H1 (cell line): ENCODE results near the gene OR10AD1. TPM values are rescaled to one million over a fixed set of nuclear protein-coding genes. Genes with fewer than 3 reads are reported as not detected.

Experiments used
- CTCF ChIA-PET: fragments of 300-600 bp; sonication (Branson Sonifier 250); formaldehyde crosslinking; loops from one replicate; lab custom pipeline; 2021; ENCODE audit not compliant: partially characterized antibody; lab: Charles Lee
- POLR2A ChIA-PET: fragments of 300-600 bp; sonication (Branson Sonifier 250); formaldehyde crosslinking; loops from one replicate; lab custom pipeline; 2021; ENCODE audit warnings: inconsistent platforms; ENCODE audit not compliant: partially characterized antibody; lab: Charles Lee
- DNase-seq, 2 experiments: peaks; one replicate each; pipeline versions ENCODE4 v3.0.0 to v3.0.0-alpha.2; 2010 to 2022; ENCODE audit warnings: low spot score in 2 of 2, low read depth in 1 of 2, mixed read lengths in 1 of 2
- FAIRE-seq: peaks from 2 replicates; lab custom pipeline; 2011; peaks lifted over from hg19 to GRCh38; lab: Jason Lieb, UNC
- H2AFZ ChIP-seq: 2 replicates; pipeline ENCODE4 v1.8.1; 2012; ENCODE audit warnings: low read length, inconsistent platforms
- H2AK5ac ChIP-seq: 2 replicates; pipeline ENCODE4 v1.6.1; 2013; ENCODE audit warnings: low read depth, low read length
- H2BK120ac ChIP-seq: replicated peaks from 2 replicates; pipeline ENCODE3; 2013; ENCODE audit warnings: low read depth, low read length, inconsistent platforms
- H2BK12ac ChIP-seq: 2 replicates; pipeline ENCODE4 v1.6.1; 2013; ENCODE audit warnings: low read depth, low read length
- H2BK15ac ChIP-seq: 2 replicates; pipeline ENCODE4 v1.6.1; 2013; ENCODE audit warnings: low read length
- H2BK20ac ChIP-seq: 2 replicates; pipeline ENCODE4 v1.6.1; 2013; ENCODE audit warnings: low read length
- H2BK5ac ChIP-seq: 2 replicates; pipeline ENCODE4 v1.6.1; 2013; ENCODE audit warnings: low read depth, low read length
- H3K14ac ChIP-seq: 2 replicates; pipeline ENCODE4 v1.6.1; 2013; ENCODE audit warnings: inconsistent platforms; ENCODE audit not compliant: insufficient read length
- H3K18ac ChIP-seq: 2 replicates; pipeline ENCODE4 v1.6.1; 2013; ENCODE audit warnings: low read length; ENCODE audit errors: extremely low read depth
- H3K23ac ChIP-seq: 2 replicates; pipeline ENCODE4 v1.6.1; 2013; ENCODE audit warnings: inconsistent platforms; ENCODE audit not compliant: insufficient read length
- H3K23me2 ChIP-seq: 2 replicates; pipeline ENCODE4 v1.6.1; 2013; ENCODE audit warnings: low read depth, low read length
- H3K27ac ChIP-seq: 2 replicates; pipeline ENCODE4 v1.6.1; 2011; ENCODE audit warnings: low read depth, low read length, inconsistent platforms
- H3K27me3 ChIP-seq, 4 experiments: replicated peaks in 1 of 4; 1 replicate in 1 of 4; 2 replicates in 3 of 4; pipeline versions ENCODE4 v1.6.1 to v1.8.1; 2011 to 2013; ENCODE audit warnings: low read length in 3 of 4, mild to moderate bottlenecking in 3 of 4, inconsistent platforms in 2 of 4, mixed read lengths in 2 of 4, moderate library complexity in 1 of 4; ENCODE audit not compliant: control insufficient read depth in 3 of 4, insufficient read depth in 3 of 4; ENCODE audit errors: extremely low read depth in 1 of 4
- H3K36me3 ChIP-seq, 4 experiments: 2 replicates each; pipeline versions ENCODE4 v1.6.1 to v1.8.1; 2011 to 2013; ENCODE audit warnings: mild to moderate bottlenecking in 4 of 4, low read length in 3 of 4, moderate library complexity in 2 of 4, control low read depth in 1 of 4, inconsistent platforms in 1 of 4; ENCODE audit not compliant: insufficient read depth in 4 of 4, control insufficient read depth in 2 of 4
- H3K4ac ChIP-seq: replicated peaks from 2 replicates; pipeline ENCODE3; 2013; ENCODE audit warnings: low read length, low read depth, mixed read lengths, inconsistent platforms; ENCODE audit not compliant: insufficient read length
- H3K4me1 ChIP-seq, 4 experiments: replicated peaks in 1 of 4; 1 replicate in 1 of 4; 2 replicates in 3 of 4; pipeline versions ENCODE4 v1.6.1 to v1.8.1; 2011 to 2013; ENCODE audit warnings: low read length in 3 of 4, inconsistent platforms in 2 of 4, mixed read lengths in 1 of 4; ENCODE audit not compliant: insufficient read depth in 4 of 4, control insufficient read depth in 3 of 4
- H3K4me2 ChIP-seq, 2 experiments: 2 replicates each; pipeline versions ENCODE4 v1.6.1 to v1.8.1; 2011 to 2013; ENCODE audit warnings: low read depth in 2 of 2, low read length in 2 of 2, control low read depth in 1 of 2, inconsistent platforms in 1 of 2, mild to moderate bottlenecking in 1 of 2; ENCODE audit not compliant: insufficient read depth in 1 of 2
- H3K4me3 ChIP-seq, 4 experiments: fragments of 200-600, 300-600 bp in 1 of 4; sonication (generic), shearing (Covaris generic), sonication (Bioruptor Twin) in 1 of 4; 2 replicates each; pipeline versions ENCODE4 v1.5.1 to v1.8.1; 2011 to 2016; ENCODE audit warnings: low read length in 4 of 4, low read depth in 3 of 4, control low read depth in 2 of 4, inconsistent platforms in 2 of 4, mild to moderate bottlenecking in 2 of 4, mixed read lengths in 1 of 4, moderate library complexity in 1 of 4; ENCODE audit not compliant: insufficient read depth in 2 of 4; ENCODE audit errors: extremely low read depth in 1 of 4
- H3K56ac ChIP-seq: replicated peaks from 2 replicates; pipeline ENCODE3; 2013; ENCODE audit warnings: low read depth, mild to moderate bottlenecking, mixed read lengths, low read length, inconsistent platforms; ENCODE audit not compliant: insufficient read length
- H3K79me1 ChIP-seq: 2 replicates; pipeline ENCODE4 v1.6.1; 2013; ENCODE audit warnings: low read depth, low read length, control low read depth
- H3K79me2 ChIP-seq, 2 experiments: 2 replicates each; pipeline versions ENCODE4 v1.6.1 to v1.8.1; 2012 to 2013; ENCODE audit warnings: low read length in 2 of 2, mild to moderate bottlenecking in 2 of 2, inconsistent platforms in 1 of 2; ENCODE audit not compliant: insufficient read depth in 2 of 2, control insufficient read depth in 1 of 2
- H3K9ac ChIP-seq, 4 experiments: replicated peaks in 1 of 4; 1 replicate in 1 of 4; 2 replicates in 3 of 4; pipeline versions ENCODE4 v1.6.1 to v1.8.1; 2011 to 2013; ENCODE audit warnings: low read depth in 3 of 4, low read length in 3 of 4, control low read depth in 2 of 4, mild to moderate bottlenecking in 2 of 4, moderate library complexity in 2 of 4, inconsistent platforms in 1 of 4; ENCODE audit errors: extremely low read depth in 1 of 4
- H3K9me3 ChIP-seq, 2 experiments: 2 replicates each; pipeline versions ENCODE4 v1.6.1 to v1.8.1; 2012 to 2013; ENCODE audit warnings: mild to moderate bottlenecking in 2 of 2, moderate library complexity in 2 of 2, control low read depth in 1 of 2, inconsistent platforms in 1 of 2, low read depth in 1 of 2, low read length in 1 of 2, mixed read lengths in 1 of 2; ENCODE audit not compliant: insufficient read depth in 2 of 2
- H4K20me1 ChIP-seq, 2 experiments: replicated peaks in 1 of 2; 2 replicates each; pipeline versions ENCODE3 to v1.8.1; 2011 to 2013; ENCODE audit warnings: inconsistent platforms in 2 of 2, low read length in 2 of 2, mild to moderate bottlenecking in 1 of 2; ENCODE audit not compliant: insufficient read depth in 2 of 2, control insufficient read depth in 1 of 2
- H4K5ac ChIP-seq: 2 replicates; pipeline ENCODE4 v1.6.1; 2013; ENCODE audit warnings: low read length, low read depth, mixed read lengths, inconsistent platforms; ENCODE audit not compliant: insufficient read length
- H4K8ac ChIP-seq: 2 replicates; pipeline ENCODE4 v1.8.0; 2013; ENCODE audit warnings: mild to moderate bottlenecking, moderate library complexity, low read length, inconsistent platforms; ENCODE audit not compliant: insufficient read depth; ENCODE audit errors: extremely low read depth
- H4K91ac ChIP-seq: replicated peaks from 2 replicates; pipeline ENCODE3; 2013; ENCODE audit warnings: low read length, mixed read lengths, inconsistent platforms; ENCODE audit not compliant: insufficient read length
- CBX8 ChIP-seq: fragments of 300-800, 300-1000 bp; sonication (generic); IDR thresholded peaks from 2 replicates; pipeline ENCODE4 v1.7.1; 2016; ENCODE audit warnings: low read depth, low read length, borderline replicate concordance
- CEBPB ChIP-seq: IDR thresholded peaks from 2 replicates; pipeline ENCODE4 v1.6.1; 2012; ENCODE audit warnings: low read depth, low read length
- MAFK ChIP-seq: IDR thresholded peaks from 2 replicates; pipeline ENCODE4 v1.6.1; 2012; ENCODE audit warnings: low read depth, mild to moderate bottlenecking, improper control_type of control experiment, low read length
- RAD21 ChIP-seq, 2 experiments: IDR thresholded peaks in 1 of 2; conservative IDR thresholded peaks in 1 of 2; 2 replicates each; pipeline ENCODE4 v1.6.1; 2011; ENCODE audit warnings: low read depth in 2 of 2, low read length in 2 of 2, improper control_type of control experiment in 1 of 2, inconsistent platforms in 1 of 2, mild to moderate bottlenecking in 1 of 2, moderate library complexity in 1 of 2
- SIX5 ChIP-seq: IDR thresholded peaks from 2 replicates; pipeline ENCODE4 v1.6.1; 2011; ENCODE audit warnings: mild to moderate bottlenecking, low read depth, low read length
- WGBS, 2 experiments: shearing (Covaris generic) in 1 of 2; methylation state at CpG; one replicate each; pipeline versions ENCODE4 v1.1.6 to v1.1.7; 2013 to 2015; ENCODE audit warnings: low lambda C conversion rate in 2 of 2, mixed read lengths in 2 of 2, inconsistent platforms in 1 of 2, low coverage in 1 of 2, missing lambda C conversion rate in 1 of 2; ENCODE audit not compliant: insufficient replicate concordance in 2 of 2, insufficient coverage in 1 of 2, insufficient read length in 1 of 2; ENCODE audit errors: extremely low coverage in 1 of 2, missing lambda C conversion rate in 1 of 2; 5-methylcytosine and 5-hydroxymethylcytosine counted together
- polyA plus RNA-seq, 7 experiments: library from polyadenylated mRNA; depleted of rRNA in 3 of 7; stranded (reverse) in 5 of 7; unstranded in 2 of 7; fragments of >200 nt in 5 of 7; fragments of 200-250 nt in 2 of 7; gene quantifications; 1 replicate in 5 of 7; 2 replicates in 1 of 7; 4 replicates in 1 of 7; pipeline versions ENCODE4 v1.2.1 to v1.2.3, GENCODE V29; 2011 to 2013; ENCODE audit warnings: missing spikeins in 2 of 7, mixed read lengths in 2 of 7
- total RNA-seq: library from RNA; stranded (reverse); fragmentation: NEBNext Ultra II Directional; extraction: Animal tissue kit (Norgen Biotek cat#: 25700); gene quantifications from 2 replicates; pipeline ENCODE4 v1.2.1, GENCODE V29; 2021
- TF ChIP-seq, protein P1 (sequence below): IDR thresholded peaks from 2 replicates; pipeline ENCODE4 v1.6.1; 2011; ENCODE audit warnings: low read depth, mild to moderate bottlenecking, low read length; ENCODE audit not compliant: insufficient read depth
- TF ChIP-seq, protein P2 (sequence below), 3 experiments: IDR thresholded peaks; 1 replicate in 2 of 3; 2 replicates in 1 of 3; pipeline versions ENCODE4 v1.5.1 to v1.6.1; 2011; ENCODE audit warnings: low read length in 3 of 3, mild to moderate bottlenecking in 3 of 3, inconsistent platforms in 2 of 3, low read depth in 1 of 3, moderate library complexity in 1 of 3; ENCODE audit not compliant: insufficient read depth in 1 of 3; ENCODE audit errors: control extremely low read depth in 1 of 3

Gene OR10AD1
- total and polyA plus RNA-seq, 2 of the 8 experiments (the other 6 are each of a cell fraction or from before 2014, with no cell fraction given), result not detected

GRCh38 chr12:48165089-48165981 lies 37.8 kb downstream of the OR10AD1 start:
- Histone ChIP-seq H3K9me3 (no peaks in the 10 kb centered on the region), H3K18ac (no peak overlapping the region), H4K91ac (no peak overlapping the region), H3K9ac (no peak overlapping the region), H2BK12ac (no peak overlapping the region), H4K5ac (no peak overlapping the region), H3K27ac (no peak overlapping the region), H2BK20ac (no peak overlapping the region), H2AFZ (no peak overlapping the region), H3K79me1 (no peaks in the 10 kb centered on the region), H3K27me3 (no peaks in the 10 kb centered on the region), H3K4me2 (no peak overlapping the region), H4K20me1 (no peaks in the 10 kb centered on the region), H2BK5ac (no peak overlapping the region), H3K4me3 (no peak overlapping the region), H3K56ac (no peak overlapping the region), H2BK120ac (no peak overlapping the region), H4K8ac (no peak overlapping the region), H2AK5ac (no peak overlapping the region), H3K36me3 (no peaks in the 10 kb centered on the region), H2BK15ac (no peak overlapping the region), H3K23ac (no peak overlapping the region), H3K79me2 (no peaks in the 10 kb centered on the region), H3K4me1 (no peaks in the 10 kb centered on the region; a peak in 1 of 7 replicates), H3K23me2 (no peaks in the 10 kb centered on the region), H3K4ac (no peak overlapping the region), H3K14ac (no peak overlapping the region)
- WGBS, 2 experiments, result 63% methylated on average over 2 of the region's 2 CpGs; no CpG with 5 or more reads in 1 of the 2 experiments
- ChIA-PET POLR2A (no interaction called here), CTCF (interaction anchor here (0.6 to 4.4 kb wide), 32 partner anchors 8 to 482 kb away, joined by 3 to 40 read pairs (median 4); partner anchors contain the start of genes CCDC184 and PFKM)
- DNase-seq, result no peak
- FAIRE-seq, result peak; percentile 95
- TF ChIP-seq, protein P1, sequence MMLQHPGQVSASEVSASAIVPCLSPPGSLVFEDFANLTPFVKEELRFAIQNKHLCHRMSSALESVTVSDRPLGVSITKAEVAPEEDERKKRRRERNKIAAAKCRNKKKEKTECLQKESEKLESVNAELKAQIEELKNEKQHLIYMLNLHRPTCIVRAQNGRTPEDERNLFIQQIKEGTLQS, result no peak
- peak; percentile 92 for TF ChIP-seq RAD21 (IDR thresholded peaks at IDR 0.05 in 1 of 2, conservative IDR thresholded peaks at IDR 0.05 in 1 of 2; ENCODE audit: low read depth in 2 of 2, low read length in 2 of 2)
- TF ChIP-seq MAFK, result no peak
- no peak for TF ChIP-seq CEBPB
- TF ChIP-seq, protein P2, sequence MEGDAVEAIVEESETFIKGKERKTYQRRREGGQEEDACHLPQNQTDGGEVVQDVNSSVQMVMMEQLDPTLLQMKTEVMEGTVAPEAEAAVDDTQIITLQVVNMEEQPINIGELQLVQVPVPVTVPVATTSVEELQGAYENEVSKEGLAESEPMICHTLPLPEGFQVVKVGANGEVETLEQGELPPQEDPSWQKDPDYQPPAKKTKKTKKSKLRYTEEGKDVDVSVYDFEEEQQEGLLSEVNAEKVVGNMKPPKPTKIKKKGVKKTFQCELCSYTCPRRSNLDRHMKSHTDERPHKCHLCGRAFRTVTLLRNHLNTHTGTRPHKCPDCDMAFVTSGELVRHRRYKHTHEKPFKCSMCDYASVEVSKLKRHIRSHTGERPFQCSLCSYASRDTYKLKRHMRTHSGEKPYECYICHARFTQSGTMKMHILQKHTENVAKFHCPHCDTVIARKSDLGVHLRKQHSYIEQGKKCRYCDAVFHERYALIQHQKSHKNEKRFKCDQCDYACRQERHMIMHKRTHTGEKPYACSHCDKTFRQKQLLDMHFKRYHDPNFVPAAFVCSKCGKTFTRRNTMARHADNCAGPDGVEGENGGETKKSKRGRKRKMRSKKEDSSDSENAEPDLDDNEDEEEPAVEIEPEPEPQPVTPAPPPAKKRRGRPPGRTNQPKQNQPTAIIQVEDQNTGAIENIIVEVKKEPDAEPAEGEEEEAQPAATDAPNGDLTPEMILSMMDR (IDR thresholded peaks at IDR 0.05; ENCODE audit: control extremely low read depth in 1 of 3, insufficient read depth in 1 of 3, low read depth in 1 of 3, low read length in 3 of 3), result peak in 2 of 3 experiments; percentile 76 to 87; a peak in 3 of 4 replicates
- no peak for TF ChIP-seq CBX8
- 0 out of 2 replicates have a peak, but pooled peaks have one; percentile 1 for TF ChIP-seq SIX5
